Measurements from ENCODE around the gene GNPTAB.
"Not testable (repeated sequence)": the region's sequence is repeated elsewhere in the genome, so short reads cannot be mapped to it uniquely, and the experiment has no call there.

Gene GNPTAB

GRCh38 chr12:101857043-101857558, 26.3 kb upstream of the GNPTAB start:
- no peak for TF ChIP-seq CTCF (IDR thresholded peaks at IDR 0.05; ENCODE audit: borderline replicate concordance, insufficient read depth, low read depth, low read length)
- no peak overlapping the region for H3K4me3 ChIP-seq (ENCODE audit: low read depth, low read length)

GRCh38 chr12:101856614-101857013, 25.9 kb upstream of the GNPTAB start:
- H3K4me3 ChIP-seq (ENCODE audit: low read depth, low read length): not testable (repeated sequence)

GRCh38 chr12:101855976-101856375, 25.2 kb upstream of the GNPTAB start:
- no peak overlapping the region for H3K4me3 ChIP-seq (ENCODE audit: low read depth, low read length)
- no peak for TF ChIP-seq CTCF (IDR thresholded peaks at IDR 0.05; ENCODE audit: borderline replicate concordance, insufficient read depth, low read depth, low read length)

- TF ChIP-seq CTCF (IDR thresholded peaks at IDR 0.05; ENCODE audit: borderline replicate concordance, insufficient read depth, low read depth, low read length): no peak
- H3K4me3 ChIP-seq (ENCODE audit: low read depth, low read length): no peak overlapping the region
These were observed 24.7 kb upstream of the GNPTAB start for GRCh38 chr12:101855364-101855884.

GRCh38 chr12:101854747-101855146, 24.0 kb upstream of the GNPTAB start:
- no peak overlapping the region for H3K4me3 ChIP-seq (ENCODE audit: low read depth, low read length)
- no peak for TF ChIP-seq CTCF (IDR thresholded peaks at IDR 0.05; ENCODE audit: borderline replicate concordance, insufficient read depth, low read depth, low read length)

GRCh38 chr12:101852998-101853397, 22.2 kb upstream of the GNPTAB start:
- no peak for TF ChIP-seq CTCF (IDR thresholded peaks at IDR 0.05; ENCODE audit: borderline replicate concordance, insufficient read depth, low read depth, low read length)
- no peak overlapping the region for H3K4me3 ChIP-seq (ENCODE audit: low read depth, low read length)

GRCh38 chr12:101850199-101850598, 19.4 kb upstream of the GNPTAB start:
- no peak for TF ChIP-seq CTCF (IDR thresholded peaks at IDR 0.05; ENCODE audit: borderline replicate concordance, insufficient read depth, low read depth, low read length)

GRCh38 chr12:101847325-101847724, 16.6 kb upstream of the GNPTAB start:
- no peak overlapping the region for H3K4me3 ChIP-seq (ENCODE audit: low read depth, low read length)
- no peak for TF ChIP-seq CTCF (IDR thresholded peaks at IDR 0.05; ENCODE audit: borderline replicate concordance, insufficient read depth, low read depth, low read length)

More at GRCh38 chr12:101850199-101850598, 19.4 kb upstream of the GNPTAB start:
- no peak overlapping the region for H3K4me3 ChIP-seq (ENCODE audit: low read depth, low read length)

Measured in GM12875 (cell line).